Myocyte (in vitro differentiated cells): ENCODE results near the gene PPP1R36. TPM values are rescaled to one million over a fixed set of nuclear protein-coding genes. Genes with fewer than 3 reads are reported as not detected.
A peak's percentile ranks its signal among the peaks of the same experiment; 100 is the strongest.
"Not testable (repeated sequence)": the region's sequence is repeated elsewhere in the genome, so short reads cannot be mapped to it uniquely, and the experiment has no call there.

Source experiments
- DNase-seq: peaks from one replicate; pipeline ENCODE4 v3.0.0-alpha.2; 2012; ENCODE audit warnings: low read depth
- total RNA-seq: library from RNA; depleted of rRNA; stranded (reverse); fragments of >200 nt; gene quantifications from 2 replicates; pipeline ENCODE4 v1.2.3, GENCODE V29; 2014

PPP1R36 gene
- total RNA-seq, 1 donor from 2014 or later: 0.35 TPM

DNA sequence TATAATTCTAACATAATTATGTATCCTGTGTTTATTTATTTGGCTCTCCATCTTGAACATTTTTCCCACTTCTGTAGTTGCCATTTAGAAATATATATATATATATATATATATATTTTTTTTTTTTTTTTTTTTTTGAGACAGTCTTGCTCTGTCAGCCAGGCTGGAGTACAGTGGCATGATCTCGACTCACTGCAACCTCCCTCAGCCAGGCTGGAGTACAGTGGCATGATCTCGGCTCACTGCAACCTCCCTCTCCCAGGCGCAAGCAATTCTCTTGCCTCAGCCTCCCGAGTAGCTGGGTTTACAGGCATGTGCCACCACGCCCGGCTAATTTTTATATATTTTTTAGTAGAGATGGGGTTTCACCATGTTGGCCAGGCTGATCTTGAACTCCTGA is 32.1 kb upstream of the PPP1R36 start:
- not testable (repeated sequence) for DNase-seq

DNA sequence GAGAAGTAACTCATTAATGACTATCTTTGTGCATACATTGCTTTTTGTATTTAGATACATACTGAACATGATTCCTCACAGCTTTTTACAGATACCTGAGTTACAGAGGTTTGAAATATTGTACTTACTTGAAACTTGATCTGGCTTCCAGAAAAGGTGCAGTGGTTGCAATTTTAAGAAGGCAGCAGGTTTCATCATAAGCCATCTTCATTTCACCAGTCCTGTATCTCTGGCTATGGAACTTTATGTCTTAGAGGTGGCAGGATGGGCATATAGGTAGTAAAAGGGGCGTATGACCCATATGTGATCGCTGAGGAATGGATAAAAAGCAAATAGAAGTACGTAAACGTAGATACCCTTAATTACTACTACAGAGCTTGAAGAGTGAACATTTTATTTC is 31.5 kb upstream of the PPP1R36 start:
- no peak for DNase-seq

DNA sequence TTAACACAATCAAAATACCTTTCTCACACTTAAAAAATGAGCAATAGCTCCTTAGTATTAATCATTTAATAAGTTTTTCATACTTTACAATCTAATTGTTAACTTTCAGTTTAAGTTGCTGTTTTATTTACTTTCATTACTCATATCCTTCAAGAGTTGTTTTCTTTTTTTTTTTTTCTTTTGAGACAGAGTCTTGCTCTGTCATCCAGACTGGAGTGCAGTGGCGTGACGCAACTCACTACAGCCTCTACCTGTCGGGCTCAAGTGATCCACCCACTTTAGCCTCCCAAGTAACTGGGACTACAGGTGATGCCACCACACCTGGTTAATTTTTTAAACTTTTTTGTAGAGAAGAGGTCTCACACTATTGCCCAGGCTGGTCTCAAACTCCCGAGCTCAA is 29.1 kb upstream of the PPP1R36 start:
- no peak for DNase-seq

DNA sequence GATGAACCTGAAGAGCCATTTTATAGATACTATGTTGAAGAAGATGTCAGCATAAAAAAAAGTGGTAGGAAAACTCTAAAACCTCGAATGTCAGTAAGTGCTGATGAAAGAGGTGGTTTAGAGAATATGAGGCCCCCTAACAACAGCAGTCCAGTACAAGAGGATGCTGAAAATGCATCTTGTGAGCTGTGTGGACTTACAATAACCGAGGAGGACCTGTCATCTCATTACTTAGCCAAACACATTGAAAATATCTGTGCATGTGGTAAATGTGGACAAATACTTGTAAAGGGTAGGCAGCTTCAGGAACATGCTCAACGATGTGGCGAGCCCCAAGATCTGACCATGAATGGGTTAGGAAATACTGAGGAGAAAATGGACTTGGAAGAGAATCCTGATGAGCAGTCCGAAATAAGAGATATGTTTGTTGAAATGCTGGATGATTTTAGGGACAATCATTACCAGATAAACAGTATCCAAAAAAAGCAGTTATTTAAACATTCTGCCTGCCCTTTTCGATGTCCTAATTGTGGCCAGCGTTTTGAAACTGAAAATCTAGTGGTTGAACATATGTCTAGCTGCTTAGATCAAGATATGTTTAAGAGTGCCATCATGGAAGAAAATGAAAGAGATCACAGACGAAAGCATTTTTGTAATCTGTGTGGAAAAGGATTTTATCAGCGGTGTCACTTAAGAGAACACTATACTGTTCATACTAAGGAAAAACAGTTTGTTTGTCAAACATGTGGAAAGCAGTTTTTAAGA is 27.0 kb upstream of the PPP1R36 start:
- DNase-seq: no peak

DNA sequence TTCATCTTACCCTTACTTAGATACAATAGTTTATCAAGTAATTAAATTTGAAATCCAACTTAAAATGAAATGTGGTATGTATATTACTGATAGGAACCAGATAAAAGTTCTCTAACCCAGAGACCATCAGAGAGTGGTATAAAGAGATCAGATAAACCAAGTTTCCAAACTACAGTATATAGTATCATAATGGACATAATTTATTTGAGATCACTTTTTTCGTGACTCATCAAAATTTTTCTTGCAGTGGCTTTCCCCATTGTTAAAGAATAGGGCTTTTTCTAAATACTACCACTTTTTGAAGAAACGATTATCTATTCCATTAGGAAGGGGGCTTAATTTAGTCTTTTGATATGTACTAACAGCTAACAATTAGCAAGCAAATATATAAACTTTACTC is 24.4 kb upstream of the PPP1R36 start:
- no peak for DNase-seq

DNA sequence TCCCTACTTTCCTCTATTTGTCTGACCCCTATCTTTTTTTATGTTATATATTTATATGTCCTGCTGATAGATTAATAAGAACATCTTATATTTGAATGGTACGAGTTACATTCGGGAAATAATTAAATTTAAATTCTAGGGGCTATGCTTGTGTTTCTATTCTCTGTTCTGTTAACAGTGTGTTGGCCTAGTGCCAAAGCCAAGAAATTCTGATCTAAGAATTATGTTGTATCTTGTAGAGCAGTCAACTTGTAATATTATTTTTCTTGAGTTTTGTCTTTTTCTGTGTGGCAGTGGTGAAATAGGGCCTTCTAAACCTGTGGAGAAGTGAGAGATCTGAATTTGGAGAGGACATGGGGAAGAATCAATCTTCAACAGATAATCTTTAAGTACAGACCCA is 18.2 kb upstream of the PPP1R36 start:
- no peak for DNase-seq

DNA sequence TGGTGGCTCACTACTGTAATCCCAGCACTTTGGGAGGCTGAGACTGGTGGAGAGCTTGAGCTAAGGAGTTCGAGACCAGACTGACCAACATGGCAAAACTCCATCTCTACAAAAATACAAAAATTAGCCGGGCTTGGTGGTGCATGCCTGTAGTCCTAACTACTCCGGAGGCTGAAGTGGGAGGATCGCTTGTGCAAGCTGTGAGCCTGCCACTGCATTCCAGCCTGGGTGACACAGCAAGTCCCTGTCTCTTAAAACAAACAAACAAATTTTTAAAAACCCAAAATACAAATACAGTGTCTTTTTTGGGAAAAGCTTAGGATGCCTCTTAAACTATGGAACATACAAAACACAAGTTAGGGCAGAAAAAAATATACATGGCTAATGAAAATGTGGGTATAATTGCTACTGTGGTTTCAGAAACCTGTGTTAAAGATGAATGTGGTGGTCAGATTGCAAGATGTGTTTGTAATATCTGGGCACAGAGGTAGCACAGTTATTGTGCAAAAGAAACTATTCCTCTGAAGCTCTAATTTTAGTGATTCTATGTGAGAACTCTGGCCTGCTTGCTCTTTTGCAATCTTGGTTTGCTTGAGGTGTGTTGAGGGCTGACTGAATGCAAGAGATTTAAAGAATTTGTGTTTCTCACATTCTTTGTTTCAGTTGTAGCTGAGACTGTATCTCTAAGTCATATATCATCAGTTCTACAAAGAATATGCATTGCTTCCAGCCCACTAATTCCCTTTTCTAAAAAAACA is 13.1 kb upstream of the PPP1R36 start:
- DNase-seq: no peak

DNA sequence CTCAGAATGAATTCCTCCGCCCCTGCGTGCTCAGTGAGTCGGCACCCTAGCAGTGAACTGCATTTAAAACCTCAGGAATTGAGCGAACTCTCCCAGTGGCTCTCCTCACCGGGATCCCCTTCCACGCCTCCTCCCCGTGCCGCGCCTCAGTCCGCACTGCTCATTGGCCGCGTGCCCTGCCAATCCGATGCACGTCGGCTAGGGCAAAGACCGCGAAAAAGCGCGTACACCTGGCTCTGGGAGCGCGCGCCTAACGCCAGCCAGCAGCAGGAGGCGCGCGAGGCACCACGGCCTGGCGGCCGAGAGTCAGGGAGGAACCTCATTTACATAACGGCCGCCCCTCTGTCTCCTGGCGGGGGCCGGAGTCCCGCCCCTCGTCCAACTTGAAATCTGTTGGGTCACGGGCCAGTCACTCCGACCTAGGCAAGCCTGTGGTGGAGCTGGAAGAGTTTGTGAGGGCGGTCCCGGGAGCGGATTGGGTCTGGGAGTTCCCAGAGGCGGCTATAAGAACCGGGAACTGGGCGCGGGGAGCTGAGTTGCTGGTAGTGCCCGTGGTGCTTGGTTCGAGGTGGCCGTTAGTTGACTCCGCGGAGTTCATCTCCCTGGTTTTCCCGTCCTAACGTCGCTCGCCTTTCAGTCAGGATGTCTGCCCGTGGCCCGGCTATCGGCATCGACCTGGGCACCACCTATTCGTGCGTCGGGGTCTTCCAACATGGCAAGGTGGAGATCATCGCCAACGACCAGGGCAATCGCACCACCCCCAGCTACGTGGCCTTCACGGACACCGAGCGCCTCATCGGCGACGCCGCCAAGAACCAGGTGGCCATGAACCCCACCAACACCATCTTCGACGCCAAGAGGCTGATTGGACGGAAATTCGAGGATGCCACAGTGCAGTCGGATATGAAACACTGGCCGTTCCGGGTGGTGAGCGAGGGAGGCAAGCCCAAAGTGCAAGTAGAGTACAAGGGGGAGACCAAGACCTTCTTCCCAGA is 9.3 kb upstream of the PPP1R36 start, which contains the start of gene HSPA2:
HSPA2 (plus strand) TSS at position 534 of the 995 bp plus-strand sequence; CDS start at position 643, 109 bp downstream.
- DNase-seq: peak; percentile 99

DNA sequence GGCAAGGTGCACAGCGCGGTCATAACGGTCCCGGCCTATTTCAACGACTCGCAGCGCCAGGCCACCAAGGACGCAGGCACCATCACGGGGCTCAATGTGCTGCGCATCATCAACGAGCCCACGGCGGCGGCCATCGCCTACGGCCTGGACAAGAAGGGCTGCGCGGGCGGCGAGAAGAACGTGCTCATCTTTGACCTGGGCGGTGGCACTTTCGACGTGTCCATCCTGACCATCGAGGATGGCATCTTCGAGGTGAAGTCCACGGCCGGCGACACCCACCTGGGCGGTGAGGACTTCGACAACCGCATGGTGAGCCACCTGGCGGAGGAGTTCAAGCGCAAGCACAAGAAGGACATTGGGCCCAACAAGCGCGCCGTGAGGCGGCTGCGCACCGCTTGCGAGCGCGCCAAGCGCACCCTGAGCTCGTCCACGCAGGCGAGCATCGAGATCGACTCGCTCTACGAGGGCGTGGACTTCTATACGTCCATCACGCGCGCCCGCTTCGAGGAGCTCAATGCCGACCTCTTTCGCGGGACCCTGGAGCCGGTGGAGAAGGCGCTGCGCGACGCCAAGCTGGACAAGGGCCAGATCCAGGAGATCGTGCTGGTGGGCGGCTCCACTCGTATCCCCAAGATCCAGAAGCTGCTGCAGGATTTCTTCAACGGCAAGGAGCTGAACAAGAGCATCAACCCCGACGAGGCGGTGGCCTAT is 8.3 kb upstream of the PPP1R36 start:
- no peak for DNase-seq

DNA sequence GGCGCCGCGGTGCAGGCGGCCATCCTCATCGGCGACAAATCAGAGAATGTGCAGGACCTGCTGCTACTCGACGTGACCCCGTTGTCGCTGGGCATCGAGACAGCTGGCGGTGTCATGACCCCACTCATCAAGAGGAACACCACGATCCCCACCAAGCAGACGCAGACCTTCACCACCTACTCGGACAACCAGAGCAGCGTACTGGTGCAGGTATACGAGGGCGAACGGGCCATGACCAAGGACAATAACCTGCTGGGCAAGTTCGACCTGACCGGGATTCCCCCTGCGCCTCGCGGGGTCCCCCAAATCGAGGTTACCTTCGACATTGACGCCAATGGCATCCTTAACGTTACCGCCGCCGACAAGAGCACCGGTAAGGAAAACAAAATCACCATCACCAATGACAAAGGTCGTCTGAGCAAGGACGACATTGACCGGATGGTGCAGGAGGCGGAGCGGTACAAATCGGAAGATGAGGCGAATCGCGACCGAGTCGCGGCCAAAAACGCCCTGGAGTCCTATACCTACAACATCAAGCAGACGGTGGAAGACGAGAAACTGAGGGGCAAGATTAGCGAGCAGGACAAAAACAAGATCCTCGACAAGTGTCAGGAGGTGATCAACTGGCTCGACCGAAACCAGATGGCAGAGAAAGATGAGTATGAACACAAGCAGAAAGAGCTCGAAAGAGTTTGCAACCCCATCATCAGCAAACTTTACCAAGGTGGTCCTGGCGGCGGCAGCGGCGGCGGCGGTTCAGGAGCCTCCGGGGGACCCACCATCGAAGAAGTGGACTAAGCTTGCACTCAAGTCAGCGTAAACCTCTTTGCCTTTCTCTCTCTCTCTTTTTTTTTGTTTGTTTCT is 7.6 kb upstream of the PPP1R36 start:
- no peak for DNase-seq

DNA sequence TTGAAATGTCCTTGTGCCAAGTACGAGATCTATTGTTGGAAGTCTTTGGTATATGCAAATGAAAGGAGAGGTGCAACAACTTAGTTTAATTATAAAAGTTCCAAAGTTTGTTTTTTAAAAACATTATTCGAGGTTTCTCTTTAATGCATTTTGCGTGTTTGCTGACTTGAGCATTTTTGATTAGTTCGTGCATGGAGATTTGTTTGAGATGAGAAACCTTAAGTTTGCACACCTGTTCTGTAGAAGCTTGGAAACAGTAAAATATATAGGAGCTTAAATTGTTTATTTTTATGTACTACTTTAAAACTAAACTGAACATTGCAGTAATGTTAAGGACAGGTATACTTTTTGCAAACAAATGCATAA is 6.9 kb upstream of the PPP1R36 start:
- no peak for DNase-seq

DNA sequence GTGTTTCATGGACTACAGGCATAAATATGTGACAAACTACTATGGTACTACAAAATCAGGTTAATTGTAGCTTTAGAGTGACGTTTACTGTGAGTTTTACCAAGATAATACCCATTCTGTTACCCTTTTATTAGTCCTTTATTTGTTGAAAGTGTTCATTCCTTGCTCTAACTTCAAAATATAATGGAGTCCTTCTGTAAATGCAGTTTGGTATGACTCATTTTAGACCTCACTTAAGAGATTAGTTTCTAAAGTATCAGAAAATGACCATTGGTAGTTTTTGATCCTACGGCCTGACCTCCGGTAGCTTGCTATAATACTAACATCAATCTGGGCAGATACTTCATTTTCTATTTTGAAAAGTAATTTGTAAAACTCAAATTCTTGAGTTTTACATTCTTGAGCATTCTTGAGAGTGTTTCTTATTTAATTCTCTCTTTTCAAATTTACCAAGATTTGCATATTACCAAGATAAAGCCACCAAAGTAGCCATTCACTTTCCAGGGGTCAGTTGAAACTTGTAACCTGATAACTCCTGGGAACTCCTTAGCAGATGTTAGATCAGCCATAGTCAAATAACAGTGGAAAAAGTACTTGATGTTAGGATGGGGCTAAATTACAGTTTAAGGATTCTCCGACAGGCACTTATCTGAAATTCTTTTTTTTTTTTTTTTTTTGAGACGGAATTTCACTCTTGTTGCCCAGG is 5.0 kb upstream of the PPP1R36 start:
- no peak for DNase-seq

DNA sequence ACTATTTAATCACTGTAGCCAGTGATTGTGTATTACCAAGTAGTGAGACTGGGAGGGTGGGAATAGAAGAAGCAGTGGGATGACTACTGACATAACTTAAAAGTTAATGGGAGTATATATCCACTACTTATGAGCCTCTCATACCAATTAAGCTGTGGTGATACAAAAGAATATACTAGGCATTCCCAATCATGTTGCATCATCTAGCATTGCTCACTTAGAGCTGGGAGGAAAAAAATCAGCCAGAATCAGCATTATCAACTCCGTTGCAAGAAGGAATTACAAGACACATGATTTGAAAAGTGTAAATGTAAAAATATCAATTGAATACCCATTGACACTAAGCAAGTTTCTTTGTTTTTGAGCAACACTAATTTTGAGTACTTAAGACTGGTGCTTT is 745 bp upstream of the PPP1R36 start:
- no peak for DNase-seq

DNA sequence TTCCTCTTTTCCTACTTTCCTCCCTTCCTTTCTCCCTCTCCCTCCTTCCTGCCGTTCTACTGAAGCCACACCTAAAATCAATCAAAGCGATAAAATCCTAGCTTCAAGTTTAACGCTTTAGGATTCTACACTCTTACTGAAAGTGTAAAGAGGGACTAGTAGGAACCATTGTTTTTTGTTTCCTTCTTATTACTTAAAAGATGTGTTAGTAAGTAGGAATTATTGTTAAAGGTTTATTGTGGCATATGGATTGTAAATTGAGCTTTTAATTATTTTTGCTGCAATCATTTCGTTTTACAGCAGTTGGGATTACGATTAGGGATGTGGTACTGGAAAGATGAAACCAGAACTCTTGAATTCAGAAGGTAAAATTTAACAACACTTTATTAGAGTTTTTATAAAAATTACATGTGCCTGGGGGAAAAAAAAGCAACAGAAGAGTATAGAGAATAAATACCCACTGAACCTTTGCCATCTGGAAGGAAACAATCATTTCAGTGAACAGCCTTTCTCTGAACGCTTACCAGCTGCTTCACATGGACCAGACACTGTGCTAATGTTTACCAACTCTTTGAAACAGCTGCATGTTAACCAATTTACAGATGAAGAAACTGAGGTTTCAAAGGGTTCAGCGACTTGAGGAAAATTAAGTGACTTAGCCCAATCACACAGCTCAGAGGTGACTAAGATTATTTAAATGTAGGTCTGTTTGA is 1.0 kb downstream of the PPP1R36 start:
- no peak for DNase-seq

DNA sequence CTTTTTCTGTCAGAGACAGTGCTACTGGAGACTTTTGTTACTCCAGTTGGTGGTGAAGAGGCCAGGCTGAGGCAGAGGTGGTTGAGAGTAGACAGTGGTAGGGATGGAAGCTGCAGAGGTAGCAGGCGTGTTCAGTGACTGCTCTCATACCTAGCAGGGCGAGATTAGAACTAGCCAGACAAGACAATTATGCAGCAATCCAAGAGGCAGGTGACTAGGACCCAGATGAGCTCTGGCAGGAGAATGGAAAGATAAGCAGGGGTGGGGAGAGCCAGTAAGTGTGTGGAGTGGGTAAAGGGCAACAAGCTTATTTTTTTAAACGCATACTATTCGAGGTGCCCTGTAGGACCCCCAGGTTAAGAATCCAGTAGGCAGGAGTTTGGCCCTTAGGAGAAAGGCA is 4.8 kb downstream of the PPP1R36 start:
- no peak for DNase-seq

DNA sequence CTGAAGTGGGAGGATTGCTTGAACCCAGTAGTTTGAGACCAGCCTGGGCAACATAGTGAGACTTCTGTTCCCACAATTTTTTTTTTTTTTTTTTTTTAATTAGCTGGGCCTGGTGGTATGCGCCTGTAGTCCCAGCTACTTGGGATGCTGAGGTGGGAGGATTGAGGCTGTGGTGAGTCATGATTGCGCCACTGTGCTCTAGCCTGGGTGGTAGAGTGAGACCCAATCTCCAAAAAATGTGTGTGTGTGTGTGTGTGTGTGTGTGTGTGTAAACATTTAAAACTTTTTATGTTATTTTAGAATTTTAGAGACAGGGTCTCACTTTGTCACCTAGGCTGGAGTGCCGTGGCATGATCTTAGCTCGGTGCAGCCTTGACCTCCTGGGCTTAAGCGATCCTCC is 6.8 kb downstream of the PPP1R36 start:
- DNase-seq: peak; percentile 22

DNA sequence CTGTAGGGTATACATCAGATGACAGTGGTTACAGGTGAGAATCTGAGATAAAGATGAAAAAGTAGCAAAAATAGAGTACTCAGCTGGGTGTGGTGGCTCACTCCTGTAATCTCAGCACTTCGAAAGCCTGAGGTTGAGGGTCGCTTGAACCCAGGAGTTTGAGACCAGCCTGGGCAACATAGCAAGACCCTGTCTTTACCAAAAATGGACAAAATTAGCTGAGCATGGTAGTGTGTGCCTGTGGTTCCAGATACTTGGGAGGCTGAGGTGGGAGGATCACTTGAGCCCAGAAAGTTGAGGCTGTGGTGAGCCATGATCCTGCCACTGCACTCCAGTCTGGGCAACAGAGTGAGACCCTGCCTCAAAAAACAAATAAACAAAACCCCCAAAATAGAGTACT is 8.5 kb downstream of the PPP1R36 start:
- DNase-seq: not testable (repeated sequence)

DNA sequence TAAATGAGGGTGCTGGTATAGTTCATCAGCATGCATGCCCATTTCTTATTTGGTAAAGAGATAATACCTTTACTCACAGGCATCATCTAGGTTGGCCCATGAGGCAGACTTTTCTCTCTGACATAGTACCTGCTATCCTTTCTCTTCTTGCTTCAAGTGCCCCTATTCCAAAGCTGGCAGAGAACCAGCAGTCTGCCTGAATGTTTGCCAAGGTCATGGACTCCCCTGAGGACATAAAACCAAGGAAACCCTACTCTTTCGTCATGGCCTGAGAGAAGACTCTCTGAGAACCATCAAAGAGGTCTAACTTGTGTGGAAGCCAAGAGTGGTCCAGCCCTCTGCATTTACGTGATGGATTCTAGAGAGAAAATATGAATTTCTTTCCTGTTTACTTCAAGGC is 11.9 kb downstream of the PPP1R36 start:
- DNase-seq: no peak

DNA sequence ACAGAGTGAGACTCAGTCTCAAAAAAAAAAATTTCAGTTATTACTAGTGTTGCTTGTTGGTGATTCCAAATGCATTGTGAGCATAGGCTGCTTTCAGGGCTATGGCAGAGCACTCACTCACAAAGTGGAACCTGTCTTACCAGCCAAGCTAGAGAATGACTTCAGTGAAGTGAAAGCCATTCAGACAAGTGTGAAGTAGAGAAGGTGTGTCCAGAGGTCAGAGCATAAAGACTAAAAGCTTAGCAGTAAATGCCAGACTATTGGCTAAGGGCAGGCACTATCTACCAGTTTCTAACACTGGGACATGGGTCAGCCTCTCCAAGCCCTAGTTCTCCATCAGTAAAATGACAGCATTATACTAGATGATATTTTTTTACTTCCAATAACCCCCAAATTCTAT is 12.7 kb downstream of the PPP1R36 start:
- no peak for DNase-seq
